HCT116 (cell line): ENCODE results near the gene TNS3. TPM values are rescaled to one million over a fixed set of nuclear protein-coding genes. Genes with fewer than 3 reads are reported as not detected.

Experiments used
- ATAC-seq: fragments of 200-7000 bp; cut with Tn5 transposase; 2 replicates; pipeline ENCODE4 v1.9.1; 2020; ENCODE audit warnings: mild to moderate bottlenecking, moderate library complexity
- BruUV-seq: library from RNA; stranded (reverse); fragments of 400-500 nt; replicated peaks from 2 replicates; lab custom pipeline; 2021; lab: Mats Ljungman, UMichigan
- CTCF ChIA-PET: fragments of 300-600 bp; sonication (Branson Sonifier 250); formaldehyde crosslinking; loops from one replicate; lab custom pipeline; 2021; ENCODE audit warnings: antibody characterized with exemption; lab: Charles Lee
- POLR2A ChIA-PET: fragments of 300-600, 350-600 bp; sonication (Branson Sonifier 250); formaldehyde crosslinking; loops from one replicate; lab custom pipeline; 2021; ENCODE audit warnings: antibody characterized with exemption; lab: Charles Lee
- RAD21 ChIA-PET, 2 experiments: fragments of 300-600 bp; sonication (Branson Sonifier 250); formaldehyde crosslinking; loops; one replicate each; lab custom pipeline; 2023; ENCODE audit warnings: low total read pairs in 2 of 2; ENCODE audit not compliant: uncharacterized antibody in 2 of 2, unreplicated experiment in 2 of 2, low non-redundant PET in 1 of 2; lab: Charles Lee
- DNase-seq: peaks from one replicate; pipeline ENCODE4 v3.0.0-alpha.2; 2010; ENCODE audit warnings: low read depth, low spot score
- H2AFZ ChIP-seq: fragments of 200-600 bp; shearing (Covaris generic), sonication (generic); 2 replicates; pipeline ENCODE4 v1.6.1; 2017; ENCODE audit warnings: low read depth, mixed run types, mixed read lengths, antibody characterized with exemption, low read length; ENCODE audit not compliant: poor library complexity, severe bottlenecking
- H3K27ac ChIP-seq: 2 replicates; pipeline ENCODE4 v1.5.1; 2012; ENCODE audit warnings: low read depth, low read length
- H3K27me3 ChIP-seq: fragments of 200-600 bp; sonication (generic); 2 replicates; pipeline ENCODE4 v1.6.1; 2016; ENCODE audit warnings: mixed run types, low read length, mixed read lengths; ENCODE audit not compliant: insufficient read depth
- H3K36me3 ChIP-seq, 2 experiments: fragments of 200-500 bp in 1 of 2; fragments of 200-600 bp in 1 of 2; sonication (Bioruptor generic) in 1 of 2; sonication (generic) in 1 of 2; 2 replicates each; pipeline versions ENCODE4 v1.5.1 to v1.6.1; 2014 to 2016; ENCODE audit warnings: low read length in 2 of 2, inconsistent platforms in 1 of 2, mixed read lengths in 1 of 2, mixed run types in 1 of 2; ENCODE audit not compliant: insufficient read depth in 2 of 2, control insufficient read depth in 1 of 2
- H3K4me1 ChIP-seq, 2 experiments: fragments of 200-600 bp in 1 of 2; sonication (generic) in 1 of 2; 2 replicates each; pipeline versions ENCODE4 v1.5.1 to v1.6.1; 2012 to 2017; ENCODE audit warnings: low read length in 2 of 2, inconsistent platforms in 1 of 2, mild to moderate bottlenecking in 1 of 2, mixed read lengths in 1 of 2, mixed run types in 1 of 2, moderate library complexity in 1 of 2; ENCODE audit not compliant: insufficient read depth in 2 of 2, control insufficient read depth in 1 of 2
- H3K4me2 ChIP-seq: fragments of 200-600 bp; sonication (generic); 2 replicates; pipeline ENCODE4 v1.6.1; 2017; ENCODE audit warnings: mixed run types, low read length, mixed read lengths
- H3K4me3 ChIP-seq, 2 experiments: fragments of 200-600 bp in 1 of 2; sonication (generic) in 1 of 2; replicated peaks in 1 of 2; 2 replicates each; pipeline ENCODE4 v1.5.1; 2011 to 2016; ENCODE audit warnings: low read length in 2 of 2, control low read depth in 1 of 2, low read depth in 1 of 2, mild to moderate bottlenecking in 1 of 2, mixed read lengths in 1 of 2, mixed run types in 1 of 2
- H3K79me2 ChIP-seq: fragments of 200-600 bp; sonication (generic); 2 replicates; pipeline ENCODE4 v1.6.1; 2017; ENCODE audit warnings: mild to moderate bottlenecking, mixed run types, low read length, moderate library complexity, mixed read lengths; ENCODE audit not compliant: insufficient read depth
- H3K9ac ChIP-seq: fragments of 200-600 bp; sonication (generic); 2 replicates; pipeline ENCODE4 v1.6.1; 2016; ENCODE audit warnings: low read length, mixed read lengths
- H3K9me2 ChIP-seq: fragments of 200-600 bp; sonication (generic), shearing (Covaris generic); 2 replicates; pipeline ENCODE4 v1.6.1; 2017; ENCODE audit warnings: mixed run types, mild to moderate bottlenecking, moderate library complexity; ENCODE audit not compliant: insufficient read depth
- H3K9me3 ChIP-seq, 2 experiments: fragments of 200-500 bp in 1 of 2; fragments of 200-600 bp in 1 of 2; sonication (Bioruptor generic) in 1 of 2; sonication (generic) in 1 of 2; 2 replicates each; pipeline ENCODE4 v1.6.1; 2014 to 2017; ENCODE audit warnings: low read length in 2 of 2, mixed read lengths in 2 of 2, inconsistent platforms in 1 of 2, low read depth in 1 of 2, mild to moderate bottlenecking in 1 of 2, mixed run types in 1 of 2, moderate library complexity in 1 of 2; ENCODE audit not compliant: control insufficient read depth in 1 of 2, insufficient read depth in 1 of 2
- H4K20me1 ChIP-seq: fragments of 200-600 bp; sonication (generic), shearing (Covaris generic); 2 replicates; pipeline ENCODE4 v1.6.1; 2017; ENCODE audit warnings: mixed run types, mild to moderate bottlenecking, moderate library complexity; ENCODE audit not compliant: insufficient read depth
- CEBPB ChIP-seq: IDR thresholded peaks from 2 replicates; pipeline ENCODE4 v1.6.1; 2012; ENCODE audit warnings: low read depth
- EGR1 ChIP-seq: IDR thresholded peaks from 2 replicates; pipeline ENCODE4 v1.6.1; 2012; ENCODE audit warnings: low read depth
- ELF1 ChIP-seq: IDR thresholded peaks from 2 replicates; pipeline ENCODE4 v1.6.1; 2012; ENCODE audit warnings: low read depth, borderline replicate concordance
- EZH2 ChIP-seq: fragments of 200-600 bp; sonication (generic); IDR thresholded peaks from 2 replicates; pipeline ENCODE4 v1.6.1; 2017; ENCODE audit warnings: antibody characterized with exemption, mixed run types
- EZH2phosphoT487 ChIP-seq: fragments of 200-600 bp; IDR thresholded peaks from 2 replicates; pipeline ENCODE4 v1.6.1; 2018; ENCODE audit warnings: antibody characterized with exemption, borderline replicate concordance
- FOSL1 ChIP-seq: IDR thresholded peaks from 2 replicates; pipeline ENCODE4 v1.6.1; 2012; ENCODE audit warnings: low read depth
- JUND ChIP-seq: IDR thresholded peaks from 2 replicates; pipeline ENCODE4 v1.6.1; 2012
- RAD21 ChIP-seq: IDR thresholded peaks from 2 replicates; pipeline ENCODE4 v1.6.1; 2012; ENCODE audit warnings: low read depth, mild to moderate bottlenecking
- SP1 ChIP-seq: IDR thresholded peaks from 2 replicates; pipeline ENCODE4 v1.6.1; 2012; ENCODE audit warnings: low read depth
- SRF ChIP-seq: IDR thresholded peaks from 2 replicates; pipeline ENCODE4 v1.6.1; 2012; ENCODE audit warnings: low read depth
- TCF7L2 ChIP-seq: IDR thresholded peaks from 2 replicates; pipeline ENCODE4 v1.7.0; 2011; ENCODE audit warnings: borderline replicate concordance, inconsistent platforms; ENCODE audit not compliant: insufficient read depth, insufficient read length; ENCODE audit errors: extremely low read depth
- YY1 ChIP-seq: IDR thresholded peaks from 2 replicates; pipeline ENCODE4 v1.6.1; 2011; ENCODE audit warnings: low read length, low read depth, moderate library complexity, mild to moderate bottlenecking; ENCODE audit not compliant: insufficient replicate concordance; ENCODE audit errors: extremely low read depth
- intact Hi-C: fragments of 100-400 bp; cut with micrococcal nuclease; formaldehyde crosslinking; loops from 2 replicates; pipeline ENCODE4 v1.10.0; 2022
- total RNA-seq: library from RNA; stranded (reverse); gene quantifications from one replicate; pipeline ENCODE4 v1.2.1, GENCODE V29; 2021; ENCODE audit not compliant: unreplicated experiment
- TF ChIP-seq, protein P1 (sequence below): IDR thresholded peaks from 2 replicates; pipeline ENCODE4 v1.6.1; 2012
- TF ChIP-seq, protein P2 (sequence below): IDR thresholded peaks from 2 replicates; pipeline ENCODE4 v1.6.1; 2012; ENCODE audit warnings: low read depth
- TF ChIP-seq, protein P3 (sequence below): IDR thresholded peaks from 2 replicates; pipeline ENCODE4 v1.6.1; 2012

TNS3 gene
- total RNA-seq, 1 experiment from 2014 or later: 9.1 TPM

DNA sequence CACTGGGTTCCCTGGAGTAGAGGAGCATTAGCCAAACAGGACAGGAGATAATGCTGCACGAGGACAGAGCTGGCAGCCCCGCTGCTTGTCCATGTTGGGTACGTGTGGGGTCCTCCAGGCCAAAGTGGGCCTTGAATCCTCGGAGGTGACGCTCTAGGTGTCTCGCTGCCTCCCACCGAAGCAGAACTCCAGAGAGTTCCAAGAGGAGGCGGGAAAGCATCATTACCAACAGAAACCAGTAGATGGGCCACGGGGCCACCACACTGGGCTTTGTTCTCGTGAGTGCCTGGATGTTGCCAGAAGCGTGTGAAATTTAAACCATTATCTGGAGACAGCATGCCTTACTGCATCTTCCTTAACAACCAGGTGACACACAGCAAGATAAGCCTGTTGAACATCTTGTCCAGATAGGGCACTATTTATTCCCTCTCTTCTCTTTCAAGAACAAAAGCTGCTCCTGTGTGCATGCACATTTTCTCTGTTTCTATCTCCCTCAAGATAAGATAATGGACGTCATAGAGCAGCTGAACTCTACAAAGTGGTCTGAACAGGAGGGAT is 56.8 kb downstream of the TNS3 start:
- no peak for TF ChIP-seq EGR1
- TF ChIP-seq ELF1: no peak
- no peak for TF ChIP-seq FOSL1
- no peak for TF ChIP-seq TCF7L2
- no peak for TF ChIP-seq CEBPB
- no peak for TF ChIP-seq EZH2
- no peak for TF ChIP-seq EZH2phosphoT487
- no peak for TF ChIP-seq SP1
- TF ChIP-seq JUND: no peak
- TF ChIP-seq SRF: no peak
- TF ChIP-seq, protein P1, sequence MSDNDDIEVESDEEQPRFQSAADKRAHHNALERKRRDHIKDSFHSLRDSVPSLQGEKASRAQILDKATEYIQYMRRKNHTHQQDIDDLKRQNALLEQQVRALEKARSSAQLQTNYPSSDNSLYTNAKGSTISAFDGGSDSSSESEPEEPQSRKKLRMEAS: no peak
- TF ChIP-seq, protein P2, sequence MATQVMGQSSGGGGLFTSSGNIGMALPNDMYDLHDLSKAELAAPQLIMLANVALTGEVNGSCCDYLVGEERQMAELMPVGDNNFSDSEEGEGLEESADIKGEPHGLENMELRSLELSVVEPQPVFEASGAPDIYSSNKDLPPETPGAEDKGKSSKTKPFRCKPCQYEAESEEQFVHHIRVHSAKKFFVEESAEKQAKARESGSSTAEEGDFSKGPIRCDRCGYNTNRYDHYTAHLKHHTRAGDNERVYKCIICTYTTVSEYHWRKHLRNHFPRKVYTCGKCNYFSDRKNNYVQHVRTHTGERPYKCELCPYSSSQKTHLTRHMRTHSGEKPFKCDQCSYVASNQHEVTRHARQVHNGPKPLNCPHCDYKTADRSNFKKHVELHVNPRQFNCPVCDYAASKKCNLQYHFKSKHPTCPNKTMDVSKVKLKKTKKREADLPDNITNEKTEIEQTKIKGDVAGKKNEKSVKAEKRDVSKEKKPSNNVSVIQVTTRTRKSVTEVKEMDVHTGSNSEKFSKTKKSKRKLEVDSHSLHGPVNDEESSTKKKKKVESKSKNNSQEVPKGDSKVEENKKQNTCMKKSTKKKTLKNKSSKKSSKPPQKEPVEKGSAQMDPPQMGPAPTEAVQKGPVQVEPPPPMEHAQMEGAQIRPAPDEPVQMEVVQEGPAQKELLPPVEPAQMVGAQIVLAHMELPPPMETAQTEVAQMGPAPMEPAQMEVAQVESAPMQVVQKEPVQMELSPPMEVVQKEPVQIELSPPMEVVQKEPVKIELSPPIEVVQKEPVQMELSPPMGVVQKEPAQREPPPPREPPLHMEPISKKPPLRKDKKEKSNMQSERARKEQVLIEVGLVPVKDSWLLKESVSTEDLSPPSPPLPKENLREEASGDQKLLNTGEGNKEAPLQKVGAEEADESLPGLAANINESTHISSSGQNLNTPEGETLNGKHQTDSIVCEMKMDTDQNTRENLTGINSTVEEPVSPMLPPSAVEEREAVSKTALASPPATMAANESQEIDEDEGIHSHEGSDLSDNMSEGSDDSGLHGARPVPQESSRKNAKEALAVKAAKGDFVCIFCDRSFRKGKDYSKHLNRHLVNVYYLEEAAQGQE: no peak
- TF ChIP-seq YY1: no peak
- TF ChIP-seq, protein P3, sequence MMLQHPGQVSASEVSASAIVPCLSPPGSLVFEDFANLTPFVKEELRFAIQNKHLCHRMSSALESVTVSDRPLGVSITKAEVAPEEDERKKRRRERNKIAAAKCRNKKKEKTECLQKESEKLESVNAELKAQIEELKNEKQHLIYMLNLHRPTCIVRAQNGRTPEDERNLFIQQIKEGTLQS: no peak
- no peak for TF ChIP-seq RAD21
- Histone ChIP-seq H4K20me1 (no peaks in the 10 kb centered on the region), H3K9me2 (no peaks in the 10 kb centered on the region), H3K9ac (no peak overlapping the region), H3K79me2 (no peaks in the 10 kb centered on the region), H3K4me2 (no peak overlapping the region), H3K27ac (no peak overlapping the region), H2AFZ (no peak overlapping the region), H3K27me3 (no peaks in the 10 kb centered on the region), H3K4me1 (no peaks in the 10 kb centered on the region), H3K4me3 (no peak overlapping the region), H3K36me3 (no peaks in the 10 kb centered on the region), H3K9me3 (no peaks in the 10 kb centered on the region)
- no TSS peak for BruUV-seq
- POLR2A ChIA-PET: no interaction called here
- ATAC-seq (no peak), DNase-seq (no peak)
- CTCF ChIA-PET: no interaction called here
- RAD21 ChIA-PET: no interaction called here
- intact Hi-C loops: no loop called here
